ENCODE results near the gene TBC1D12. TPM values are rescaled to one million over a fixed set of nuclear protein-coding genes. Genes with fewer than 3 reads are reported as not detected.
"Not testable (repeated sequence)": the region's sequence is repeated elsewhere in the genome, so short reads cannot be mapped to it uniquely, and the experiment has no call there.

TBC1D12 gene
- total RNA-seq, 2 experiments from 2014 or later: 1.9 to 3.9 TPM

- no peak overlapping the region for H3K4me3 ChIP-seq (ENCODE audit: low read depth, low read length, poor library complexity, severe bottlenecking)
These were observed 18.8 kb upstream of the TBC1D12 start for GRCh38 chr10:94383530-94383929.

GRCh38 chr10:94385733-94386132 is 16.6 kb upstream of the TBC1D12 start:
- H3K27ac ChIP-seq (ENCODE audit: low read depth, low read length, poor library complexity, severe bottlenecking); H3K4me1 ChIP-seq (ENCODE audit: insufficient read depth, low read length, poor library complexity, severe bottlenecking); H3K9me2 ChIP-seq (ENCODE audit: insufficient read depth, low read length); H3K4me2 ChIP-seq (ENCODE audit: low read length); BruUV-seq (replicated peaks); DNase-seq (ENCODE audit: low spot score); H3K4me3 ChIP-seq (ENCODE audit: low read depth, low read length, poor library complexity, severe bottlenecking); CTCF ChIA-PET (ENCODE audit: unreplicated experiment); H3K79me2 ChIP-seq (ENCODE audit: insufficient read depth, low read depth, low read length); H3K36me3 ChIP-seq (ENCODE audit: insufficient read depth, low read length); H2AFZ ChIP-seq (ENCODE audit: low read length); intact Hi-C loops (cut with micrococcal nuclease; ENCODE audit: unreplicated experiment); H3K9me3 ChIP-seq (ENCODE audit: low read length); H4K20me1 ChIP-seq (ENCODE audit: insufficient read depth, low read length): not testable (repeated sequence)
- POLR2A ChIA-PET: interaction anchor here (0.6 kb wide), 1 partner anchor 145 kb away, joined by 5 read pairs; no protein-coding TSS in a partner anchor

More at GRCh38 chr10:94383530-94383929, 18.8 kb upstream of the TBC1D12 start:
- Histone ChIP-seq H3K79me2 (ENCODE audit: insufficient read depth, low read depth, low read length) (no peaks in the 10 kb centered on the region), H3K27ac (ENCODE audit: low read depth, low read length, poor library complexity, severe bottlenecking) (no peak overlapping the region), H3K4me1 (ENCODE audit: insufficient read depth, low read length, poor library complexity, severe bottlenecking) (no peaks in the 10 kb centered on the region), H2AFZ (ENCODE audit: low read length) (no peak overlapping the region), H4K20me1 (ENCODE audit: insufficient read depth, low read length) (no peaks in the 10 kb centered on the region), H3K36me3 (ENCODE audit: insufficient read depth, low read length) (no peaks in the 10 kb centered on the region), H3K9me2 (ENCODE audit: insufficient read depth, low read length) (no peaks in the 10 kb centered on the region), H3K4me2 (ENCODE audit: low read length) (no peak overlapping the region), H3K9me3 (ENCODE audit: low read length) (no peaks in the 10 kb centered on the region)
- DNase-seq (ENCODE audit: low spot score): no peak
- intact Hi-C loops (cut with micrococcal nuclease; ENCODE audit: unreplicated experiment): no loop called here
- no TSS peak for BruUV-seq (replicated peaks)
- ChIA-PET CTCF (ENCODE audit: unreplicated experiment) (no interaction called here), POLR2A (interaction anchor here (0.7 to 0.9 kb wide), 2 partner anchors 9 to 52 kb away, joined by 3 to 7 read pairs; no protein-coding TSS in a partner anchor)
- TF ChIP-seq, protein P1, sequence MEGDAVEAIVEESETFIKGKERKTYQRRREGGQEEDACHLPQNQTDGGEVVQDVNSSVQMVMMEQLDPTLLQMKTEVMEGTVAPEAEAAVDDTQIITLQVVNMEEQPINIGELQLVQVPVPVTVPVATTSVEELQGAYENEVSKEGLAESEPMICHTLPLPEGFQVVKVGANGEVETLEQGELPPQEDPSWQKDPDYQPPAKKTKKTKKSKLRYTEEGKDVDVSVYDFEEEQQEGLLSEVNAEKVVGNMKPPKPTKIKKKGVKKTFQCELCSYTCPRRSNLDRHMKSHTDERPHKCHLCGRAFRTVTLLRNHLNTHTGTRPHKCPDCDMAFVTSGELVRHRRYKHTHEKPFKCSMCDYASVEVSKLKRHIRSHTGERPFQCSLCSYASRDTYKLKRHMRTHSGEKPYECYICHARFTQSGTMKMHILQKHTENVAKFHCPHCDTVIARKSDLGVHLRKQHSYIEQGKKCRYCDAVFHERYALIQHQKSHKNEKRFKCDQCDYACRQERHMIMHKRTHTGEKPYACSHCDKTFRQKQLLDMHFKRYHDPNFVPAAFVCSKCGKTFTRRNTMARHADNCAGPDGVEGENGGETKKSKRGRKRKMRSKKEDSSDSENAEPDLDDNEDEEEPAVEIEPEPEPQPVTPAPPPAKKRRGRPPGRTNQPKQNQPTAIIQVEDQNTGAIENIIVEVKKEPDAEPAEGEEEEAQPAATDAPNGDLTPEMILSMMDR (conservative IDR thresholded peaks at IDR 0.05; ENCODE audit: low read length): no peak
- TF ChIP-seq EZH2phosphoT487 (IDR thresholded peaks at IDR 0.05; ENCODE audit: borderline replicate concordance, low read depth, low read length): no peak

GRCh38 chr10:94392117-94392516 is 10.2 kb upstream of the TBC1D12 start:
- intact Hi-C loops (cut with micrococcal nuclease; ENCODE audit: unreplicated experiment); H3K9me3 ChIP-seq (ENCODE audit: low read length); H3K4me2 ChIP-seq (ENCODE audit: low read length); H3K4me1 ChIP-seq (ENCODE audit: insufficient read depth, low read length, poor library complexity, severe bottlenecking); DNase-seq (ENCODE audit: low spot score); CTCF ChIA-PET (ENCODE audit: unreplicated experiment); H2AFZ ChIP-seq (ENCODE audit: low read length); H3K9me2 ChIP-seq (ENCODE audit: insufficient read depth, low read length); BruUV-seq (replicated peaks); H3K36me3 ChIP-seq (ENCODE audit: insufficient read depth, low read length); H3K27ac ChIP-seq (ENCODE audit: low read depth, low read length, poor library complexity, severe bottlenecking); H3K79me2 ChIP-seq (ENCODE audit: insufficient read depth, low read depth, low read length); H3K4me3 ChIP-seq (ENCODE audit: low read depth, low read length, poor library complexity, severe bottlenecking); H4K20me1 ChIP-seq (ENCODE audit: insufficient read depth, low read length): not testable (repeated sequence)
- POLR2A ChIA-PET: interaction anchor here (1.1 kb wide), 1 partner anchor 10 kb away, joined by 3 read pairs; no protein-coding TSS in a partner anchor

All from OCI-LY7 (cell line).